ENCODE data around the gene C10orf95.

C10orf95 gene

GRCh38 chr10:102419269-102420180 lies 31.8 kb downstream of the C10orf95 start (continued):
- TF ChIP-seq, protein P1, sequence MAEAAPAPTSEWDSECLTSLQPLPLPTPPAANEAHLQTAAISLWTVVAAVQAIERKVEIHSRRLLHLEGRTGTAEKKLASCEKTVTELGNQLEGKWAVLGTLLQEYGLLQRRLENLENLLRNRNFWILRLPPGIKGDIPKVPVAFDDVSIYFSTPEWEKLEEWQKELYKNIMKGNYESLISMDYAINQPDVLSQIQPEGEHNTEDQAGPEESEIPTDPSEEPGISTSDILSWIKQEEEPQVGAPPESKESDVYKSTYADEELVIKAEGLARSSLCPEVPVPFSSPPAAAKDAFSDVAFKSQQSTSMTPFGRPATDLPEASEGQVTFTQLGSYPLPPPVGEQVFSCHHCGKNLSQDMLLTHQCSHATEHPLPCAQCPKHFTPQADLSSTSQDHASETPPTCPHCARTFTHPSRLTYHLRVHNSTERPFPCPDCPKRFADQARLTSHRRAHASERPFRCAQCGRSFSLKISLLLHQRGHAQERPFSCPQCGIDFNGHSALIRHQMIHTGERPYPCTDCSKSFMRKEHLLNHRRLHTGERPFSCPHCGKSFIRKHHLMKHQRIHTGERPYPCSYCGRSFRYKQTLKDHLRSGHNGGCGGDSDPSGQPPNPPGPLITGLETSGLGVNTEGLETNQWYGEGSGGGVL (tag by site-specific recombination; IDR thresholded peaks at IDR 0.05): no peak
- TF ChIP-seq ZFHX2 (tag by site-specific recombination; conservative IDR thresholded peaks at IDR 0.05) (peak; percentile 40; the same call in 1 of the 2 replicates), ZNF623 (tag by site-specific recombination; IDR thresholded peaks at IDR 0.05) (no peak), ZNF114 (tag by site-specific recombination; IDR thresholded peaks at IDR 0.05) (no peak), ZNF791 (tag by site-specific recombination; IDR thresholded peaks at IDR 0.05) (no peak), ZBTB48 (tag by site-specific recombination; IDR thresholded peaks at IDR 0.05) (peak; percentile 91), ZXDB (tag by site-specific recombination; IDR thresholded peaks at IDR 0.05) (peak; percentile 61; the same call in 1 of the 2 replicates), ZNF701 (tag by site-specific recombination; IDR thresholded peaks at IDR 0.05) (no peak), ZNF324 (tag by site-specific recombination; IDR thresholded peaks at IDR 0.05) (no peak), ZNF610 (tag by site-specific recombination; IDR thresholded peaks at IDR 0.05; ENCODE audit: borderline replicate concordance) (no peak), ZFP3 (tag by site-specific recombination; IDR thresholded peaks at IDR 0.05; ENCODE audit: low read depth) (no peak), FEZF1 (tag by site-specific recombination; IDR thresholded peaks at IDR 0.05) (no peak), ZNF670 (tag by site-specific recombination; IDR thresholded peaks at IDR 0.05; ENCODE audit: low read depth) (no peak), ZNF521 (tag by site-specific recombination; IDR thresholded peaks at IDR 0.05) (no peak), SCRT2 (tag by site-specific recombination; IDR thresholded peaks at IDR 0.05) (no peak), ZNF311 (tag by site-specific recombination; IDR thresholded peaks at IDR 0.05; ENCODE audit: borderline replicate concordance) (no peak), ZBTB20 (tag by site-specific recombination; IDR thresholded peaks at IDR 0.05) (0 out of 2 replicates have a peak, but pooled peaks have one; percentile 32), KLF8 (tag by site-specific recombination; IDR thresholded peaks at IDR 0.05) (peak; percentile 58), ZNF548 (tag by site-specific recombination; IDR thresholded peaks at IDR 0.05) (no peak), SALL2 (tag by site-specific recombination; IDR thresholded peaks at IDR 0.05; ENCODE audit: borderline replicate concordance) (no peak), TRIM28 (IDR thresholded peaks at IDR 0.05; ENCODE audit: borderline replicate concordance, low read length) (no peak), ZBTB8A (tag by site-specific recombination; IDR thresholded peaks at IDR 0.05) (no peak), WT1 (tag by site-specific recombination; IDR thresholded peaks at IDR 0.05) (no peak), ZNF112 (tag by site-specific recombination; IDR thresholded peaks at IDR 0.05) (no peak), ZNF239 (tag by site-specific recombination; IDR thresholded peaks at IDR 0.05) (no peak), ZNF169 (tag by site-specific recombination; IDR thresholded peaks at IDR 0.05) (no peak), SCRT1 (tag by site-specific recombination; IDR thresholded peaks at IDR 0.05; ENCODE audit: borderline replicate concordance) (no peak), HOXD13 (CRISPR knock-in tag; IDR thresholded peaks at IDR 0.05; ENCODE audit: borderline replicate concordance) (no peak), ZNF155 (tag by site-specific recombination; IDR thresholded peaks at IDR 0.05) (no peak), ZNF16 (tag by site-specific recombination; IDR thresholded peaks at IDR 0.05; ENCODE audit: low read depth) (no peak)
- TF ChIP-seq, protein P2, sequence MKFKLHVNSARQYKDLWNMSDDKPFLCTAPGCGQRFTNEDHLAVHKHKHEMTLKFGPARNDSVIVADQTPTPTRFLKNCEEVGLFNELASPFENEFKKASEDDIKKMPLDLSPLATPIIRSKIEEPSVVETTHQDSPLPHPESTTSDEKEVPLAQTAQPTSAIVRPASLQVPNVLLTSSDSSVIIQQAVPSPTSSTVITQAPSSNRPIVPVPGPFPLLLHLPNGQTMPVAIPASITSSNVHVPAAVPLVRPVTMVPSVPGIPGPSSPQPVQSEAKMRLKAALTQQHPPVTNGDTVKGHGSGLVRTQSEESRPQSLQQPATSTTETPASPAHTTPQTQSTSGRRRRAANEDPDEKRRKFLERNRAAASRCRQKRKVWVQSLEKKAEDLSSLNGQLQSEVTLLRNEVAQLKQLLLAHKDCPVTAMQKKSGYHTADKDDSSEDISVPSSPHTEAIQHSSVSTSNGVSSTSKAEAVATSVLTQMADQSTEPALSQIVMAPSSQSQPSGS (tag by site-specific recombination; IDR thresholded peaks at IDR 0.05; ENCODE audit: low read depth): no peak
- TF ChIP-seq, protein P3, sequence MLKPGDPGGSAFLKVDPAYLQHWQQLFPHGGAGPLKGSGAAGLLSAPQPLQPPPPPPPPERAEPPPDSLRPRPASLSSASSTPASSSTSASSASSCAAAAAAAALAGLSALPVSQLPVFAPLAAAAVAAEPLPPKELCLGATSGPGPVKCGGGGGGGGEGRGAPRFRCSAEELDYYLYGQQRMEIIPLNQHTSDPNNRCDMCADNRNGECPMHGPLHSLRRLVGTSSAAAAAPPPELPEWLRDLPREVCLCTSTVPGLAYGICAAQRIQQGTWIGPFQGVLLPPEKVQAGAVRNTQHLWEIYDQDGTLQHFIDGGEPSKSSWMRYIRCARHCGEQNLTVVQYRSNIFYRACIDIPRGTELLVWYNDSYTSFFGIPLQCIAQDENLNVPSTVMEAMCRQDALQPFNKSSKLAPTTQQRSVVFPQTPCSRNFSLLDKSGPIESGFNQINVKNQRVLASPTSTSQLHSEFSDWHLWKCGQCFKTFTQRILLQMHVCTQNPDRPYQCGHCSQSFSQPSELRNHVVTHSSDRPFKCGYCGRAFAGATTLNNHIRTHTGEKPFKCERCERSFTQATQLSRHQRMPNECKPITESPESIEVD (tag by site-specific recombination; IDR thresholded peaks at IDR 0.05): no peak
- TF ChIP-seq, protein P4, sequence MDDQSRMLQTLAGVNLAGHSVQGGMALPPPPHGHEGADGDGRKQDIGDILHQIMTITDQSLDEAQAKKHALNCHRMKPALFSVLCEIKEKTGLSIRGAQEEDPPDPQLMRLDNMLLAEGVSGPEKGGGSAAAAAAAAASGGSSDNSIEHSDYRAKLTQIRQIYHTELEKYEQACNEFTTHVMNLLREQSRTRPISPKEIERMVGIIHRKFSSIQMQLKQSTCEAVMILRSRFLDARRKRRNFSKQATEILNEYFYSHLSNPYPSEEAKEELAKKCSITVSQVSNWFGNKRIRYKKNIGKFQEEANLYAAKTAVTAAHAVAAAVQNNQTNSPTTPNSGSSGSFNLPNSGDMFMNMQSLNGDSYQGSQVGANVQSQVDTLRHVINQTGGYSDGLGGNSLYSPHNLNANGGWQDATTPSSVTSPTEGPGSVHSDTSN (CRISPR knock-in tag; IDR thresholded peaks at IDR 0.05): peak; percentile 44; the same call in 1 of the 2 replicates
- TF ChIP-seq, protein P5, sequence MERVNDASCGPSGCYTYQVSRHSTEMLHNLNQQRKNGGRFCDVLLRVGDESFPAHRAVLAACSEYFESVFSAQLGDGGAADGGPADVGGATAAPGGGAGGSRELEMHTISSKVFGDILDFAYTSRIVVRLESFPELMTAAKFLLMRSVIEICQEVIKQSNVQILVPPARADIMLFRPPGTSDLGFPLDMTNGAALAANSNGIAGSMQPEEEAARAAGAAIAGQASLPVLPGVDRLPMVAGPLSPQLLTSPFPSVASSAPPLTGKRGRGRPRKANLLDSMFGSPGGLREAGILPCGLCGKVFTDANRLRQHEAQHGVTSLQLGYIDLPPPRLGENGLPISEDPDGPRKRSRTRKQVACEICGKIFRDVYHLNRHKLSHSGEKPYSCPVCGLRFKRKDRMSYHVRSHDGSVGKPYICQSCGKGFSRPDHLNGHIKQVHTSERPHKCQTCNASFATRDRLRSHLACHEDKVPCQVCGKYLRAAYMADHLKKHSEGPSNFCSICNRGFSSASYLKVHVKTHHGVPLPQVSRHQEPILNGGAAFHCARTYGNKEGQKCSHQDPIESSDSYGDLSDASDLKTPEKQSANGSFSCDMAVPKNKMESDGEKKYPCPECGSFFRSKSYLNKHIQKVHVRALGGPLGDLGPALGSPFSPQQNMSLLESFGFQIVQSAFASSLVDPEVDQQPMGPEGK (tag by site-specific recombination; IDR thresholded peaks at IDR 0.05): peak; percentile 88
